ENCODE data around the gene CTCF.

- TF ChIP-seq CTCF (IDR thresholded peaks at IDR 0.05; ENCODE audit: poor library complexity) (no peak), EZH2 (IDR thresholded peaks at IDR 0.05; ENCODE audit: borderline replicate concordance) (no peak), EZH2phosphoT487 (IDR thresholded peaks at IDR 0.05; ENCODE audit: low read depth, severe bottlenecking, unreplicated experiment) (no peak)
These were observed 103.3 kb downstream of the CTCF start for GRCh38 chr16:67665598-67665997.
